Omental fat pad (tissue), 4 donors: ENCODE results near the gene PTPN14. TPM values are rescaled to one million over a fixed set of nuclear protein-coding genes. Genes with fewer than 3 reads are reported as not detected.

Source experiments
- ATAC-seq: fragments of 150-250 bp; one replicate; pipeline ENCODE4 v1.9.1; 2016; ENCODE audit warnings: mild to moderate bottlenecking, moderate library complexity; ENCODE audit not compliant: low FRiP score
- DNase-seq: peaks from one replicate; pipeline ENCODE4 v3.0.0-alpha.2; 2019; ENCODE audit warnings: low spot score
- total RNA-seq, 4 donors: library from RNA; depleted of rRNA; stranded (reverse); fragments of >200 nt; gene quantifications; one replicate each; pipeline ENCODE4 v1.1.0, GENCODE V29; 2016
- TF ChIP-seq, protein P1 (sequence below), 3 donors: fragments of 450-650 bp; IDR thresholded peaks; one replicate each; pipeline ENCODE4 v1.5.1; 2016 to 2017; ENCODE audit warnings: antibody characterized with exemption in 3 of 3, mild to moderate bottlenecking in 3 of 3, moderate library complexity in 2 of 3

The PTPN14 gene
- total RNA-seq, 4 donors from 2014 or later = 27.1 to 39.1 (median 35.7) TPM

DNA sequence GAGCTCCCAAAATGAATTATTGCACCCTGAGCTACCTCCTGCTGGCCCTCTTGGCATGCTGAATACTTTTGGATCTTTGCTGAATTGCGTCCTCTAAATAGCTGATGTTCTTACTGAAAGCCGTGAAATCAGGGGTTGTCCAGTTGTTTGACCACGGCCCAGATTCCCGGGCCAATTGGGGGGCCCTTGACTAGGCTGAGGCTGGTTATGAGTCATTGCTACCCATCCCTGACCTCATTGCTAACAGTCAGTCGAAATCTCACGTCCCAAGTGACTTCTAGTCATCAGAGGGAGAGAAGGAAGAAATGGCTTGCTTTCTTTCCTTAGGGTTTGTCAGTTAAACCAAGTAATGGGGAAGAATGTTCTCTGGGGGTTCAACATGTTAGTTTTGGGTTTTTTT is 233.0 kb downstream of the PTPN14 start:
- ATAC-seq (no peak), DNase-seq (no peak)
- TF ChIP-seq, protein P1, sequence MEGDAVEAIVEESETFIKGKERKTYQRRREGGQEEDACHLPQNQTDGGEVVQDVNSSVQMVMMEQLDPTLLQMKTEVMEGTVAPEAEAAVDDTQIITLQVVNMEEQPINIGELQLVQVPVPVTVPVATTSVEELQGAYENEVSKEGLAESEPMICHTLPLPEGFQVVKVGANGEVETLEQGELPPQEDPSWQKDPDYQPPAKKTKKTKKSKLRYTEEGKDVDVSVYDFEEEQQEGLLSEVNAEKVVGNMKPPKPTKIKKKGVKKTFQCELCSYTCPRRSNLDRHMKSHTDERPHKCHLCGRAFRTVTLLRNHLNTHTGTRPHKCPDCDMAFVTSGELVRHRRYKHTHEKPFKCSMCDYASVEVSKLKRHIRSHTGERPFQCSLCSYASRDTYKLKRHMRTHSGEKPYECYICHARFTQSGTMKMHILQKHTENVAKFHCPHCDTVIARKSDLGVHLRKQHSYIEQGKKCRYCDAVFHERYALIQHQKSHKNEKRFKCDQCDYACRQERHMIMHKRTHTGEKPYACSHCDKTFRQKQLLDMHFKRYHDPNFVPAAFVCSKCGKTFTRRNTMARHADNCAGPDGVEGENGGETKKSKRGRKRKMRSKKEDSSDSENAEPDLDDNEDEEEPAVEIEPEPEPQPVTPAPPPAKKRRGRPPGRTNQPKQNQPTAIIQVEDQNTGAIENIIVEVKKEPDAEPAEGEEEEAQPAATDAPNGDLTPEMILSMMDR (IDR thresholded peaks at IDR 0.05) = no peak

GRCh38 chr1:214317734-214318133 is 233.7 kb downstream of the PTPN14 start:
- TF ChIP-seq, protein P1 (IDR thresholded peaks at IDR 0.05) = no peak
- DNase-seq (no peak), ATAC-seq (no peak)

DNA sequence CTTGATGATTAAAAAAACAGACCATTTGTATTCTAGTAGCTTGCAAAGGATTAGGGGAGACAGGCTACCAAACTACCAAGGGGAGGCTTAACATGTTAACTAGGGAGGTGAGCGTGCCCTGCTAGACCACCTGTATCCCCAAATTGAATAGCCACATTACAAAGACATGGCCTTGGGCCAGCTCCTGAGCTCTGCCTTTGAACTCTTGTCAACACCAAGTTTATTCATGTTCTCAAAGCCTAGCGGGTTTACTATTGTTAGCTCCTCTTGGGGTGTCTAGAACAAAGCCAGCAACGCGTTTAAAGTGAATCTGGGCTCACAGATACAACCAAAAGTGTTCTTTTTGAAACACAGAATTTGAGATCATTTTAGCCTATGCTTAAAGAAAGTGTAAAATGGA is 234.1 kb downstream of the PTPN14 start:
- DNase-seq (no peak), ATAC-seq (no peak)
- TF ChIP-seq, protein P1 (IDR thresholded peaks at IDR 0.05) = no peak

DNA sequence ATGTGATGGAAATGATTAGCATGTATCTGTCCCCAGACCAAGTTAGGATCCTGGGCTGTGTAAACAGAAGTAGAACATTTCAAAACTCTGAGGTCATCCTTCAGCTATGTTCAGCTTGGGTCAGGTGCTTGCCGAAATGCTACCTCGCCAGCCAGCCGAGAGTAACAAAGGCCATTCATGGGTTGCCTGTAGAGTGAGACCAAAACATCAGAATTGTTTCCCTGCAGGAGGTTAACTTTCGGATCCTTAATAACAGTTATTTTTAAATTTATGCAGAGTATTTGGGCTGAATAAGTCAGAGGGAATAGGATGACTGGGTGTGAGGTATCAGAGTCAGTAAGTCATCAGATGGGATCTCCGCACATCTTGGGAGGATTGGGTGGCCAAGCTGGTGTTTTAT is 234.8 kb downstream of the PTPN14 start:
- DNase-seq (no peak), ATAC-seq (no peak)
- TF ChIP-seq, protein P1 (IDR thresholded peaks at IDR 0.05) = no peak

DNA sequence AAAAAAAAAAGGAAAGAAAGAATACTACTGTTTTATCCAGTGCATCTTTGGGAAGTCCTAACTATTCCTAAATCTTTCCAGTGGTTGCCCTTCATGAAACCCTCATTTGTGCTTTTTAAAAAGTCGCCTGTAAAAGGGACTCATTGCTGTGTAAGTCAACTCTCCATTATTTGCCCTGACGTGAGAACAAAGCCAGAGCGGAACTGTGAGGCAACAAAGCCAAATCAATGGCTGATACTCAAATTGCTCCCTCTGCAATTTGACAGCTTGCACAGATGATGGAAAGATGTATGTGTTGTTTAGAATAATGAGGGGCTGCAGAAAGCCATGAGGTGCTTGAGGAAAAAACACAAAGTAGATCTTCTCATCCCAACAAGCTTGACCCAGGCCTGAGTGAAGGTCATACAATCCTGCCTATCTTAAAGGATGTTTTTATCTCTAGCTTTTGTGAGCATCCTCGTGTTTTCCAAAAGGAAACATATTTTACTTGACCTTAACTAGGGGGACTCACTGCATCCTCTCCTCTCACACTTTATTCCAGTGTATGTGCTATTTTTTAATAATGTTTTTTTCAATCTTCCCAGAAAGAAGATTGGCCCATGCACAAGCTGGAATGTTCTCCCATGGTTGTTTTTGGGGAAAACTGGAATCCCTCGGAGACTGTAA is 237.1 kb downstream of the PTPN14 start:
- ATAC-seq (no peak), DNase-seq (no peak)
- TF ChIP-seq, protein P1 (IDR thresholded peaks at IDR 0.05) = no peak

DNA sequence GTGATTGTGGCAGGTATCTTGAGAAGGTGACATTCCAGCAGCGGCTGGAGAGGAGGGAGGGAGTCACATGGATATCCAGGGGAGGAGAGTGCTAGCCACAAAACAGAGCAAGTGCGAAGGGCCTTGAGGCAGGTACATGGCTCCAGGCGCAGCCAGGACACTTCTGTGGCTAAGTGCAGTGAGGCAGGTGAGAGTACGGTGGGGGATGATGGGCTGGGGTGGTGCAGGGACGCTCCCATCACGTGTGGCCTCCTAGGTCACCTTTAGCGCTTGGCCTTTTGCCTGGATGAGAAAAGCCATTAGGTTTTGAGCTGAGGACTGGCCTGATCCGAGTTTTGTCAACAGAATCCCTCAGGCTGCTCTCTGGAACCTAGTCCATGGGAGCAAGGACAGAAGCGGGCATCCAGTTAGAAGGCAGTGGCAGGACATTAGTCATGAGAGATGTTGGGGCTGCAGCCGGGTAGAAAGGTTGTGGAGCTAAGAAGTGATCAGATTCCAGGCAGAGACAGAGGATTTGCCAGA is 238.8 kb downstream of the PTPN14 start:
- ATAC-seq (no peak), DNase-seq (no peak)
- TF ChIP-seq, protein P1 (IDR thresholded peaks at IDR 0.05) = no peak
